Activated CD8-positive, alpha-beta memory T cell treated with anti-CD3 and anti-CD28 coated beads, Interleukin-2, amount 50 U/mL, for 24 hours (primary cell): ENCODE results near the gene YIPF1.
A peak's percentile ranks its signal among the peaks of the same experiment; 100 is the strongest.
"Not testable (repeated sequence)": the region's sequence is repeated elsewhere in the genome, so short reads cannot be mapped to it uniquely, and the experiment has no call there.

Experiments
- DNase-seq: peaks from one replicate; pipeline ENCODE4 v3.0.0-alpha.2; 2020; ENCODE audit errors: extremely low read depth

Gene YIPF1

DNA sequence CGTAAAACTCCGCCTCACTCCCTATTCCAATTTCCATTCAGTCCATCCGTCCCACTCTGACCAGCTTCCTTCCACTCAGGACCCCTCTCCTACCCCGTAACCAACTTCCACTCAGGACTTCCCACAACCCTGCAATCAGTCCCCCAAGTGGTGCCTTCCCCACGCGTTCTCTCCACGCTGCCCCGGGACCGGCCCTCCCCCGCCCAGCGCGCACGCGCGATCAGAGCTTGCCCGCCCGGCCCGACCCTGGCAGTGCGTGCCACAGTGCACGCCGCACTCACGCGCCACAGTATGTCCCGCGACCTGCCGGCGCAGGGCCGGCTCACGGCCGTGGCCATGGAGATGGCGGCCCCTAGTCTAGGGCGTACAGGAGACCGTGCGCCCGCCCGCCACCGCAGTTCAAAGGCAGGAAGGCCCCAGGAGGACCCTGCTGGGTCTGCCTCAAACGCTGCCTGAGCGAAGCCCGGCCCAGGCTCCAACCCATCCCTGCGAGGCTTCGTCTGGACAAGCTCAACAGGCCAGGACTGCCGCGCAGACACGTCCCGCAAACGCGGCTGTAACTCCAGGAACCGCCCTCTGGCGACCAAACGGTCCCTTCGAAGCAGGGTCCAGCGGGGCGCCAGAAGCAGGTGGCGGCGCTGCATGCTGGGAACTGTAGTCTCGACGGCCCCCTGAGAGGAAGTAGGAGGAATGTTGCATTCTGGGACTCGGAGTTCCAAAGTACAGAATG lies 51.5 kb downstream of the YIPF1 start, which contains the start of gene NDC1:
NDC1 (minus strand) TSS at position 373 of the 730 bp plus-strand sequence; CDS start at position 338, 35 bp downstream.
- peak; percentile 73 for DNase-seq

DNA sequence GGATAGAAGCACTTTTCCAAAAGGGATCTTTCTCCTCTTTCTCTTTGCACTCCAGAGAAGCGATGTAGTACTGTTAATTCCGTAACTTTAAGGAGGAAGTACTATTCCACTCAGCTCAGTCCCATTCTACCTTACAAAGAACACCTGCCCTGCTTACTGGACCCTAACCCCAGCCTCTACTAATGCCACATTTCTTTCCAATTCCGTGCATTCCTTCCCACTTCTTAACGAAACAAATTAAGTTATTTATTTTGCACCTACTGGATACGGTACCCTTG lies 52.0 kb downstream of the YIPF1 start:
- no peak for DNase-seq

DNA sequence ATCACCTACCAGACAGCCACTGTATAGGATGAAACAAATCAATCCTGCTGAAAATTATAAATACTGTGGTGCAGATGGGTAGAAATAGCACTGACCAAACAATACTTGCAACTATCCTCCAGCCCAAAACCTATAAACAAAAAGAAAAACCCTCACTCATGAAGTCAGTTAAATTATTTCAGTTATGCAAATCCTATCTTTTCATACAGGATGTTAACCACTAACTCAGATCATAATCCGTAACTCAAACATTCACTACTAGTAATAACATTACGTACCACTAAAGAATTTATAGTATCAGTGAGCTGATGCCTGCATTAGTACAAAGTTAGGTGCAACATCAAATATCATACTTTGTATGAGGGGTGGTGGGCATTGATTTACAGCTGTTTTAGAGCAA lies 54.1 kb downstream of the YIPF1 start:
- no peak for DNase-seq

DNA sequence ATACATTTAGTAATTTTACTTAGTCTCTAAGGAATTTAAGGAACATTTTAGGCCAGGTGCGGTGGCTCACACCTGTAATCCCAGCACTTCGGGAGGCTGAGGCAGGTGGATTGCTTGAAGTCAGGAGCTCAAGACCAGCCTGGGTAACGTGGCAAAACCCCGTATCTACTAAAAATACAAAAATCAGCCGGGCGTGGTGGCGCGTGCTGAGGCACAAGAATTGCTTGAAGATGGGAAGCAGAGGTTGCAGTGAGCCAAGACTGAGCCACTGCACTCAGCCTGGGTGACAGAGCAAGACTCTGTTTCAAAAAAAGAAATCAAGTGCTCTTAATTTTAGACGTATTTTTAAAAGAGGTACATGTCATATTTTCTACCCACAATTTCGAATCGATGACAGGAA lies 54.8 kb downstream of the YIPF1 start:
- DNase-seq: no peak

DNA sequence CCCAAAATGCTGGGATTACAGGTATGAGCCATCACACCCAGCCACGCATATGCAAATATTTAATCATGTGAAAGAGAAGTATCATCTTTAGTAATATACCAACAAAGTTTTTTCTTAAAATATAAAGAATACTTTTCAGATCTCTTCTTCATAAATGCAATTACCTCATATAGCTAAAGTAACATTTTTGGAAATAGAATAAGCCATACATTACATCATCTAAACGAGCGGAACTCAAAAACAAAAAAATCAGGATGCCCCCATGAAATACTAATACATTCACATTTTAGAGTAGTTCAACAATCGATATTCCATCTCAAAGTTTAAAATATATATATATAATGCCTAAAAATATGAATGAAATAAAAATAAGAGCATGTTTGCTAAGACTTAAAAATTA lies 56.2 kb downstream of the YIPF1 start:
- DNase-seq: no peak

DNA sequence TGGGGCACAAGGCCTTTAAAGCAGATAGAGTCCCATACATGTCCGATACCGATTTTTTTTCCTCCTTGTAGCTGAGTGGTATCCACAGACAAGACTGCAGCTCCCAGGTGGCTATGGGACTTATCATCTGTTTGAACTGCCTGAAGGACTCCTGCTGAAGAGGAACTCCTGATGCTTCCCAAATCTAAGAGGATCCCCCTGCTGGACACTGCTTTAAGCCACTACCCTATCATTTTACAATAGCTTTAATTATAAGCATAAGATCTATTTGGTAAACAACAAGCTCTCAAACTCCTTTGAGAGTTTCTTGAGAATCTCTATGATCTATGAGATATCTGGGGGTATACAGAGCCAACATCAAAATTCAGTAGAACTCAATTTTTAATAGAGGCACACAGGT lies 63.2 kb downstream of the YIPF1 start:
- DNase-seq: no peak

DNA sequence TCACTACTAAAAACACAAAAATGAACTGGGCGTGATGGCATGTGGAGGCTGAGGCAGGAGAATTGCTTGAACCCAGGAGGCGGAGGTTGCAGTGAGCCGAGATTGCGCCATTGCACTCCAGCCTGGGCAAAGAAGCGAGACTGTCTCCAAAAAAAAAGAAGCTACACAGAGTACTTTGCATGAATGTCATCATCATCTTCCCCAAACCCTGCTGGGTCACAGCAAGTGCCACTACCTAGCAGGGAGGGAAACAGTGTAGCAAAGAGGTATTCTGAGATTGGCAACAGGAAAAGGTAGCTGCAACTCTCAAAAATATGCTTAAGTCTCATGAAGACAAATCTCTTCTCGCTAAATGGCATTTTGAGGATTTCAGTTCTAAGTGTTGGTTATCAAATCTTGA lies 64.3 kb downstream of the YIPF1 start:
- DNase-seq: no peak

DNA sequence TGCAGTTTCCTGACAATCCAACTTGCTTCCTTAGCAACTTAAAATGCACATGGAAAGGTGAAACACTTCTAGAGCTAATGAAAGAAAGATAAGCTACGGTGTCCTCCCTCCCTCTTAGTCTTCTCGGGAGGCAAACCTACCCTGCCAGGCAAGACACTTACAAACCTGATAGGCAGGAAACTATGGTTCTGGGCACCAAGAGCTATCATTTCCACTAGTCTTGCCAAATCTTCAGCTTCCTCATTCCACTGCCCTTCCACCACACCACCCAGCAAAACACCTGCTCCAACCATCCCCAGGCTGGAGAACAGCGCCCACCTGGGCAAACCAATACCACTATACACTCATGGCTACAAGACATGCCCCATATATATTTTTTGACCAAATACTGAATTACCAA lies 66.7 kb downstream of the YIPF1 start:
- DNase-seq: no peak

DNA sequence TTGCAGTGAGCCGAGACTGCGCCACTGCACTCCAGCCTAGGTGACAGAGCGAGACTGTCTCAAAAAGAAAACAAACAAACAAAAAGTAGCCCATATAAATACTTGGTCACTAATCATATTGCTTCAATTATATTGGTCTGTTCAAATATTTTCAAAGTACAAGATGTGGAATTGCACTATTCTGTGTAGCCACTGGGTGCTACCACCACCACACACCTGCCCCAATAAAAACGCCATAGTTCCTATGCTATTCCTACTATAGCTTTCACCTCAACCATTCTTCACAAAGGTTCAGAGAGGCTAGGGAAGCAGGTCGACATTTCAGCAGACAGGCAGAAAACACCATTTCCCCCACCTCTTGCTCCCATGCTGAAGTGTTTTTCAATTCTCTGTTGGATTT lies 68.2 kb downstream of the YIPF1 start:
- no peak for DNase-seq

DNA sequence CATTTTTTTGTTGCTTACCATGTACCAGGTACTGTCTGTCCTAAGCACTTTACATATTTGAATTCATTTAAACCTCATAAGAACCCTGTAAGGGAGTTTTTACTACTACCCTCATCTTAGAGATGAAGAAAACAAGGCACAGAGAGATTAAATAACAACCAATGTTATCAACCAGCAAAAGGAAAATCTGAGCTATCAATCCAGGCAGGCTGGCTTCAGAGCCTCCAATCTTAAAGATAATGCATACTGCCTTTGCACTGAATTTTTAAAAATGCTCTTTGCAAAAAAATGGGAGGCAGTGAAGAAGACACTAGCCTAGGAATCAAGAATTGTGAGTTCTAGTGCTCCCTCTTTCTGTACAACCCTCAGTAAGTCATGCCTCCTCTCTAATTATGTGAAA lies 70.2 kb downstream of the YIPF1 start:
- no peak for DNase-seq

DNA sequence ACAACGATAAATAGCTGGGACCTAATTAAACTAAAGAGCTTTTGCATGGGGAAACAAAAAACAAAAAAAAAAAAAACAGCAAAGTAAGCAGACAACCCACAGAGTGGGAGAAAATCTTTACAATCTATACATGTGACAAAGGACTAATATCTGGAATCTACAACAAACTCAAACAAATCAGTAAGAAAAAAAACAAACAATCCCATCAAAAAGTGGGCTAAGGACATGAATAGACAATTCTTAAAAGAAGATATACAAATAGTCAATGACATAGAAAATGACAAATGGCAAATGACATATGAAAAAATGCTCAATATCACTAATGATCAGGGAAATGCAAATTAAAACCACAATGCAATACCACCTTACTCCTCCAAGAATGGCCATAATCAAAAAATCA lies 73.0 kb downstream of the YIPF1 start:
- DNase-seq: not testable (repeated sequence)

DNA sequence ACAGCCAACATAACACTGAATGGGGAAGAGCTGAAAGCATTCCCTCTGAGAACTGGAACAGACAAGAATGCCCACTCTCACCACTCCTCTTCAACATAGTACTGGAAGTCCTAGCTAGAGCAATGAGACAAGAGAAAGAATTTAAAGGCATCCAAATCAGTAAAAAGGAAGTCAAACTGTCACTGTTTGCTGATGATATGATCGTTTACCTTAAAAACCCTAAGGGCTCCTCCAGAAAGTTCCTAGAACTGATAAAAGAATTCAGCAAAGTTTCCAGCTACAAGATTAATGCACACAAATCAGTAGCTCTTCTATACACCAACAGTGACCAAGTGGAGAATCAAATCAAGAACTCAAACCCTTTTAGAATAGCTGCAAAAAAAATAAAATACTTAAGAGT lies 74.1 kb downstream of the YIPF1 start:
- DNase-seq: not testable (repeated sequence)

DNA sequence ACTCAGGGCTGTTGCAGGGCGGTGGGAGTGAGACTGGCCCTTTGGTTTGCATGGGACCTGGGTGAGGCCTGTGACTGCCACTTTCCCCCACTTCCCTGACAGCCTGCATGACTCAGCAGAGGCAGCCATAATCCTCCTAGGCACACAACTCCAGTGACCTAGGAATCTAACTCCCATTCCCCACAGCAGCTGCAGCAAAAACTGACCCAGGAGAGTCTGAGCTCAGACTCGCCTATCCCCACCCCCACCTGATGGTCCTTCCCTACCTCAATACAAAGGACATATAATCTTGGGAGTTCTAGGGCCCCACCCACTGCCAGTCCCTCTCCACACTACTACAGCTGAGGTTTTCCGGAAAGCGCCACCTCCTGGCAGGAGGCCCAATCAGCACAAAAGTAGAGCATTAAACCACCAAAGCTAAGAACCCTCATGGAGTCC lies 78.2 kb downstream of the YIPF1 start:
- DNase-seq: no peak

DNA sequence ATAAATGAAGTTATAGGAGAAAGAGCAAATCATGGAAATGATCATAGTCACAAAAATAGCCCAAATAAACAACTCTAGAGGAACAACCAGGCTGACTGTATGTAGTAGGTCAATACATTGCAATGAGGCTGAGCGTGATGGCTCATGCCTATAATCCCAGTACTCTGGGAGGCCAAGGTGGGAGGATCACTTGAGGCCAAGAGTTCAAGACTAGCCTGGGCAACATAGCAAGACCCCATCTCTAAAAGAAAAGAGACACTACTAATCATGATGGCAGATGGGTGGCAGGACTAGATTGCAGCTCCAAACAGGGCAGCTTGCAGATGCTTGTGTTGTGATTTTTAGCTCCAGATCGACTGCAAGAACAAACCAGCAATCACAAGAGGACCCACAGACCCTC lies 79.1 kb downstream of the YIPF1 start:
- no peak for DNase-seq

DNA sequence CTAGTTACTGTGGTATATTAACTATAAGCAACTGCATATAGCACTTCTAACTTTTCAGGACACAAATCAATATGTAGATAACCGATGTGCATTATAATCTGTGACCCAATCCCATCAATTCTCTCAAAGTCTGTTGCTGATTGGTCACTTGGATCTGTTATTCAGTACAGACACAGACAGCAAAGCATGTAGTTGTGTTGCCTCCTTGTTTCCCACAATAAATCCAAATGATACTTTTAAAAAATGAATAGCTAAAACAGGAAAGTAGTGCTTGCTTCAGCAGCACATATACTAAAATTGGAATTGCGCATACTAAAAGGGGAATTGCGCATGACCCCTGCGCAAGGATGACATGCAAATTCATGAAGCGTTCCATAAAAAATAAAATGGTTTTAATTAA lies 79.6 kb downstream of the YIPF1 start:
- DNase-seq: no peak

DNA sequence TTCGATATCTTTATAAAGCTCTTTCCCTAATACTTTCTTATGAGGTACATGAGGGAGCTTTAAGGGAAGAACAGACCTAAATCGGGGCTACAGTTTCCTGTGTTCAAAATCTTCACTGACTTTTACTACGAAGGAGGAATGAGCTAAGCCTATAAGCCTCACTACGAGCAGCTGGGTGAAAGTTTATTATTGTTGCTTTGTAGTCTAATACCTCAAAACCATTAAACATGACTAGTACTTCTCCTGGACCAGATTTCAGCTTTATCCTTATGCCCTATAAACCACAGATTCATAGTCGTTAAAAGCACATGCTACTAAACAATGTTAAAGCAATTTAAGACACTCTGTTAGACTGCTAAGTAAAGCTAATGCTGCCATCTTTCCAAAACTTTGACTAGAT lies 81.7 kb downstream of the YIPF1 start:
- DNase-seq: no peak

DNA sequence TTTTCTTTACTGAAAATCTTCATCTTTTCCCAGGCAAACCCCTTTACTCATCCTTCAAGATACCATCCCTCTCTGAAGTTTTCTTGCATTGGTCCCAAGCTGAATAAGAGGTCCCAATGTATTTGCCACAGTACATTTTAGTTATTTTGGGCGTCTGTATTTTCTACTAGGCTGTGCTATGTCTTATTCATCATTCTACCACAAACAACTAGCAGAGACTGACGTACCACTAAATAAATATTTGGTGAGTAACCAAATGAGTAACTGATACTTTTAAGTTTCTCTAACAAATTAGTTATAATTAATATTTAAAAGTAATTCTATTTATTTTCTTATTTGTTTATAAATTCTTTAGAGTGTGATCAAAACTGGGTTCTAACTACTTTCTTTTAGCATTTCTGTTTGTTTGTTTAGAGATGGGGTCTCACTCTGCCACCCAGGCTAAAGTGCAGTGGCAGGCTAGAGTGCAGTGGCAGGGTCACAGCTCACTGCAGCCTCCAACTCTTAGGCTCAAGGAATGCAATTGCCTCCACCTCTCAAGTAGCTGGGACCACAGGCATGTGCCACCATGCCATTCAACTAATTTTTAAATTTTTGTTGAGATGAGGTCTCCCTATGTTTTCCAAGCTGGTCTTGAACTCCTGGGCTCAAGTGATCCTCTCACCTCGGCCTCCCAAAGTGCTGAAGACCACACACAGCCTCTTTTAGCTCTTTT lies 84.6 kb downstream of the YIPF1 start:
- DNase-seq: no peak

DNA sequence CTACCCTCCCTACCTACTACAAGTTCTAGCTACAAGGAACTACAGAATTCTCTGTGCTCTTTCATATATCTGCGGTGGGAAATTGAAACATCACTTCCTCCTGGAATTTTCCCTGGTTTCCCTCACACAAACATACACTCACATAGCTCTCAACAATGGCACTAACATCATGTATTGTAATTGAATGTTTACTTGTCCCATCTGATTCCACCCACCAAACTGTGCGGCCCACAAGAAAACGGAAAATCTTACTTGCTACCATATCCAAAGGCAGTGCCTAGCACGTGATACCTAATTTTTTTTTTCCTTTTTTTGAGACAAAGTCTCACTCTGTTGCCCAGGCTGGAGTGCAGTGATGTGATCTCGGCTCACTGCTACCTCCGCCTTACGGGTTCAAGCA lies 85.4 kb downstream of the YIPF1 start:
- no peak for DNase-seq
